ENCODE results near the gene FHOD1. TPM values are rescaled to one million over a fixed set of nuclear protein-coding genes. Genes with fewer than 3 reads are reported as not detected.
A peak's percentile ranks its signal among the peaks of the same experiment; 100 is the strongest.

Gene FHOD1
- total and polyA plus RNA-seq, 12 donors: 16.6 to 148 (median 45.5) TPM

DNA sequence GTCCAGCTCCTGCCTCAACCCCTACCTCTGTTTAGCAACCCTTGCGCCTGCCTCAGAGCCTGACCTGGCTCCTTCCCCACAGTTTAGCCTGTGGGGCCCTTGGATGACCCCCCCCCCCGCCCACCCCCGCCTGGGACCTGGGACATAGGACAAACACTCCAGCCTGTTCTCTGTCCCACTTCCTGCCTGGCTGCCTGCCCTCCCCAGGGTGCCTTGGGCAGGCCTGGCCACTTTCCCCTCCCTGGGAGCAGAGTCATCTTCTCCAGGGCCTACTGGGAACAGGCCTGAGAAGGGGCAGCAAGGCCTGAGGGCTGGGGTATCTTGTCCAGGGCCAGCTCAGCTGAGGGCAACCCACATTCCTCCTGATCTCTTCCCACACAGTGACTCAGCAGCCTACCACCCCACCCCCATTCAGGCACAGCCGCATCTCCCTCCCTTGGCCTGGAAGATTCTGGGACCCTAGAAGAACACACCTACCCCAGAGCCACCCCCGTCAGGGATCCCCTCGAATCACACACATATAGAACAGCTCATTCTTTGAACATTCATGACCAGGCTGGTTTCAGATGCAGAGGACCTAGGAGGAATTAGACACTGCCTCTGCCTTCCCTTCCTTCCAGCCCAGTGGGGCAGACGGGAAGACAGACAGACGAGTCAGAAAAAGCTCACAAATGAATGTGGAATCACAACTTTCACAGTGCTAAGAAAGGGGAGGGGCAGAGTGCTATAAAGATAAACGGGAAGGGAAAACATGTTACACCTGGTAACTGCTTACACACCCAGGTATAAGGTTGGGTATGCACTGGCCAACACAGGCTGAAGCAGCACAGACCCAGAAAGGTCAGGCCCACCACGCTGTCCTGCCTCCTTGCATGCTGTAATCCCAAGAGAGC lies 6.0 kb downstream of the FHOD1 start:
- Histone ChIP-seq H3K4me1 (replicated peaks in 1 of 2) (peaks cover 57 to 60% of the 10 kb centered on the region in 2 donors), H3K27ac (peak overlapping the region; percentile 2 to 94 (median 75)), H3K27me3 (no peaks in the 10 kb centered on the region)

GRCh38 chr16:67240506-67240905 lies 6.8 kb downstream of the FHOD1 start:
- WGBS, 4 donors: 66 to 76% (median 75%) methylated on average over 4 of the region's 4 CpGs; no CpG with 5 or more reads in 1 of the 4 donors
- intact Hi-C loops (cut with DNase I): no loop called here
- no peak overlapping the region for H3K4me3 ChIP-seq
- H3K9me3 ChIP-seq (replicated peaks in 1 of 3): no peaks in the 10 kb centered on the region
- H3K27me3 ChIP-seq: no peaks in the 10 kb centered on the region
- peak in 1 of 7 donors; percentile 19 for DNase-seq
- H3K4me1 ChIP-seq (replicated peaks in 1 of 2): peaks cover 54% of the 10 kb centered on the region in 2 donors
- no peak for TF ChIP-seq POLR2A (IDR thresholded peaks at IDR 0.05)
- TF ChIP-seq, protein P1, sequence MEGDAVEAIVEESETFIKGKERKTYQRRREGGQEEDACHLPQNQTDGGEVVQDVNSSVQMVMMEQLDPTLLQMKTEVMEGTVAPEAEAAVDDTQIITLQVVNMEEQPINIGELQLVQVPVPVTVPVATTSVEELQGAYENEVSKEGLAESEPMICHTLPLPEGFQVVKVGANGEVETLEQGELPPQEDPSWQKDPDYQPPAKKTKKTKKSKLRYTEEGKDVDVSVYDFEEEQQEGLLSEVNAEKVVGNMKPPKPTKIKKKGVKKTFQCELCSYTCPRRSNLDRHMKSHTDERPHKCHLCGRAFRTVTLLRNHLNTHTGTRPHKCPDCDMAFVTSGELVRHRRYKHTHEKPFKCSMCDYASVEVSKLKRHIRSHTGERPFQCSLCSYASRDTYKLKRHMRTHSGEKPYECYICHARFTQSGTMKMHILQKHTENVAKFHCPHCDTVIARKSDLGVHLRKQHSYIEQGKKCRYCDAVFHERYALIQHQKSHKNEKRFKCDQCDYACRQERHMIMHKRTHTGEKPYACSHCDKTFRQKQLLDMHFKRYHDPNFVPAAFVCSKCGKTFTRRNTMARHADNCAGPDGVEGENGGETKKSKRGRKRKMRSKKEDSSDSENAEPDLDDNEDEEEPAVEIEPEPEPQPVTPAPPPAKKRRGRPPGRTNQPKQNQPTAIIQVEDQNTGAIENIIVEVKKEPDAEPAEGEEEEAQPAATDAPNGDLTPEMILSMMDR (IDR thresholded peaks at IDR 0.05): no peak
- peak overlapping the region in 4 of 5 donors; percentile 73 to 94 (median 83) for H3K27ac ChIP-seq
- peaks cover 0 to 40% of the 10 kb centered on the region in 2 donors for H3K36me3 ChIP-seq (replicated peaks in 1 of 2)

More for the DNA sequence above, 6.0 kb downstream of the FHOD1 start:
- whole genome bisulfite sequencing, 4 donors: 30 to 38% (median 34%) methylated on average over 8 to 10 of the region's 10 CpGs
- peak; percentile 67 to 90 (median 82) for DNase-seq
- Histone ChIP-seq H3K4me3 (no peak overlapping the region), H3K36me3 (replicated peaks in 1 of 2) (peaks cover 0 to 32% of the 10 kb centered on the region in 2 donors), H3K9me3 (replicated peaks in 1 of 3) (no peaks in the 10 kb centered on the region)
- TF ChIP-seq, protein P1 (IDR thresholded peaks at IDR 0.05): no peak
- TF ChIP-seq POLR2A (IDR thresholded peaks at IDR 0.05): no peak
- intact Hi-C loops (cut with DNase I): no loop called here

DNA sequence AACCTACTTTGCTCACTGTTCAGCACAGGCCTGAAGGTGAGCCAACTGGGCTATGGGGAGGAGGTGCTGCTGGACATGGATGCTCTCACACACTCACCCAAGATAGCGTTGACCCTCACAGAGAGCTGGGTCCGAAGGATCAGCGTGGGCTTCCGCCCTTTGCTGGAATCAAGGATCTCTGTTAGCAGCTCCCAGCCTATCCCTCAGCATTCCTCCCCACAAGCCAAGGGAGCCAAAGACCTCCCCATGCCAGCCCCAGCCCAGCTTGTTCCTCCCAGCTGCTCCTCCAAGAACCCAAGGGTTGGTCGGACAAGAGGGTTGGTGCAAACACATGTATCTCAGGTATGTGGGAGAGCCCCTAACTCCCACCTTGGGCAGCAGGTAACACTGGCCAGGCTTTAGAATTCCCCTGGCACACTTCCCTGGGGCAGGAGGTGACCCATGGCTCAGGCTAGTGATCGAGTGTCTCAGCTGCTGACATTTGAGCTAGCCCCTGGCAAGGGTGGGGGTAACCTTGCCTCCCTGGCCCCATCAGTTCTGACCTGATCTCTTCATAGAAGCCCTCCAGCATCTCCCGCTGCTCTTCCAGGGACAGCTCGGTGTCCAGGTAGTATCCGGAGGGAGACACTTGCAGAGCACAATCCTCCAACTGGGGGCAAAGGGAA lies 8.3 kb downstream of the FHOD1 start:
- TF ChIP-seq, protein P1 (IDR thresholded peaks at IDR 0.05): no peak
- TF ChIP-seq POLR2A (IDR thresholded peaks at IDR 0.05): no peak
- Histone ChIP-seq H3K9me3 (replicated peaks in 1 of 3) (no peaks in the 10 kb centered on the region), H3K36me3 (replicated peaks in 1 of 2) (peaks cover 0 to 55% of the 10 kb centered on the region in 2 donors), H3K4me1 (replicated peaks in 1 of 2) (peaks cover 38 to 39% of the 10 kb centered on the region in 2 donors), H3K27me3 (no peaks in the 10 kb centered on the region), H3K27ac (peak overlapping the region in 1 of 5 donors; percentile 91), H3K4me3 (no peak overlapping the region)
- intact Hi-C loops (cut with DNase I): no loop called here
- peak in 1 of 7 donors; percentile 17 for DNase-seq
- 89 to 96% (median 92%) methylated on average over 3 to 9 of the region's 9 CpGs for WGBS, 4 donors

DNA sequence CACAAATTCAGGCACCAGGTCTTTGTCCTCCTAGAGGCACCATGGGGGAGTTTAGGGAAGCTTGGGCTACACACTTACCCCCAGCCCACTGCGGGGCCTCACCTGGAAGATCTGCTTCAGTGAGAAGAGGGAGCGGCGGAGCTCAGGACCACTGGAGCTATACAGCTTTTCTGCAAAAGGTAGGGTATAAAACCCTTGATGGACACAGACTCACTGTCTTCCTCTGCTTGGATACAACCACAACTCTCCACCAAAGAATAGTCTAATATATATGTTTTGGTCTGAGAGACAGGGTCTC lies 9.1 kb downstream of the FHOD1 start:
- peaks cover 0 to 62% of the 10 kb centered on the region in 2 donors for H3K36me3 ChIP-seq (replicated peaks in 1 of 2)
- no peaks in the 10 kb centered on the region for H3K27me3 ChIP-seq
- DNase-seq: no peak
- no peak overlapping the region for H3K27ac ChIP-seq
- intact Hi-C loops (cut with DNase I): no loop called here
- peaks cover 32% of the 10 kb centered on the region in 2 donors for H3K4me1 ChIP-seq (replicated peaks in 1 of 2)
- 95 to 100% (median 97%) methylated on average over 1 to 3 of the region's 3 CpGs for WGBS, 4 donors
- TF ChIP-seq, protein P1 (IDR thresholded peaks at IDR 0.05): no peak
- TF ChIP-seq POLR2A (IDR thresholded peaks at IDR 0.05): no peak
- no peaks in the 10 kb centered on the region for H3K9me3 ChIP-seq (replicated peaks in 1 of 3)
- H3K4me3 ChIP-seq: no peak overlapping the region
